Colon (tissue), 2 donors: ENCODE data around the gene LZTS2.

Experiments
- FAIRE-seq: peaks from 2 replicates; lab custom pipeline; 2012; peaks lifted over from hg19 to GRCh38; lab: Jason Lieb, UNC
- donor health status: control.
- donor health status: control.

The LZTS2 gene

GRCh38 chr10:101014966-101015581 lies 15.5 kb downstream of the LZTS2 start:
- no peak for FAIRE-seq

- no peak for FAIRE-seq
Measured at GRCh38 chr10:101015582-101015973, 16.0 kb downstream of the LZTS2 start.

DNA sequence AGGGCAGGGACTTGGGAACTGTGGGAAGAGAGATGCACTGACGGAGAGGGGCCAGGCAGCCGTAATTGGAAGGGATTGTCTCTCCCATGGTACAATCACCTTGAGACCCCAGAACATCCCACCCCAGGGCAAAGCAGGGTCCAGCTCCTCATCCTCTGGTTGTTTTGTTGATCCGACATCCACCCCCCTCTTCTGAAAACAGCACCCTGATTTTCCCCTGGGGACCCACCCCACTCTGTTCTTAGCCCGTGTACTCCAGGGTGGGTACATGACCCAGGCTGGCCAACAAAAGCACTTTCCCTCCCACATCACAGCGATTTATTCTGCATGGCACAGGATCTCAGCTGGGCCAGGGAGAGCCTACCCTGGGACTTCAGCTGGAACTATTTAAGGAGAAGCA lies 17.2 kb downstream of the LZTS2 start:
- FAIRE-seq: no peak

GRCh38 chr10:101018118-101018599 lies 18.6 kb downstream of the LZTS2 start:
- no peak for FAIRE-seq

- FAIRE-seq: no peak
Measured at GRCh38 chr10:101018600-101019439, 19.2 kb downstream of the LZTS2 start.

GRCh38 chr10:101019440-101019703 lies 19.8 kb downstream of the LZTS2 start:
- FAIRE-seq: no peak

DNA sequence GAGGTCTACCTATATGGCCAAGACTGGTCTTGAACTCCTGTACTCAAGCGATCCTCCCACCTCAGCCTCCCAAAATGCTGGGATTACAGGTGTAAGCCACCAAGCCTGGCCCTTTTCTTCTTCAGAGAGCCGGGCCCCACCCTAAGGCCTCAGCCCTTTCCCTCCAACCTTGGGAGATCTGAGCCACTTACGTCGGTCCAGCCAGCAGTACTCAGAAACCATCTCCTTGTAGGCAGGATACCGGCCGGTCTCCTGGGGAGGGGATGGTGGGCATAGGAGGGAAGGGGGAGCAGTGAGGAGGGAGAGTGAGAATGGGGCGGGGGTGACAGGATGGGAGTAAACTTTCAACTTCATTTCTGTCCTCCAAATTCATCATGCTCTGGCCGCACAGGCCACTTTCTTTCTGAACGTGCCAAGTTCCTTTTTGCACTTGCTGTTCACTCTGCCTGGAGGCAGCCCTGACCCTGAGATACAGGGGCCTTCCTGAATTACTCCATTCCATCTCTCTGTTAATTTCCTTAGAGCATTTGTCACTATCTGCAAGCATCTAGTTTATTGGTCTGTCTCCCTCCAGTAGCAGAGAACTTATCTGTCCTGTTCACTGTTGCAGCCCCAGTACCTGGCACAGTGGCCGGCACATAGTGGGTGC lies 20.9 kb downstream of the LZTS2 start:
- no peak for FAIRE-seq

GRCh38 chr10:101021239-101021638 lies 21.6 kb downstream of the LZTS2 start:
- FAIRE-seq: no peak

DNA sequence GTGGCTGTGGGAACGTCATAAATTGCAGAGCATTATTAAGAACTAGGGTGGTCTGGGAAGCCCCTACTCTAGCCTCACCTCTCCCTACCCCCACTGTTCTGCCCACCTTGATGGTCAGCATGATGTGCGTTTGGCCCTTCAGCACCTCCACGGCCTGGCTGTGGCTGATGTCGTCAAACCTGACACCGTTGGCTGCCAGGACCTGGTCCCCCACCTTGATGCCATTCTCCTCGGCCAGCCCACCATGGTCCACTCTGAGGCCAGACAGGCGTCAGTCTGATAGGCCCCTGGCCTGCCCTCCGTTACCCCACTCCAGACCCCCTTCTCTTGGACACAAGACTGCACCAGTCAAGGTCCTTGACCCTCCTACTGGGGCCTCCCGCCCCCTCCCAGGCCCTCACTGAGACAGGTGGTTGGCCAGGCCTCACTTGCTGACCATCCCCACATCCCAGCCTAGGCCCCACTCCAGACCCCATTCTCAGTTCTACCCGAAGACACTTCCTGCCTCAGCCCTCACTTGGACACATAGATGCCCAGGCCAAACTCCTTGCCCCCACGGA lies 22.2 kb downstream of the LZTS2 start:
- no peak for FAIRE-seq

GRCh38 chr10:101022967-101023705 lies 23.5 kb downstream of the LZTS2 start:
- FAIRE-seq: no peak

DNA sequence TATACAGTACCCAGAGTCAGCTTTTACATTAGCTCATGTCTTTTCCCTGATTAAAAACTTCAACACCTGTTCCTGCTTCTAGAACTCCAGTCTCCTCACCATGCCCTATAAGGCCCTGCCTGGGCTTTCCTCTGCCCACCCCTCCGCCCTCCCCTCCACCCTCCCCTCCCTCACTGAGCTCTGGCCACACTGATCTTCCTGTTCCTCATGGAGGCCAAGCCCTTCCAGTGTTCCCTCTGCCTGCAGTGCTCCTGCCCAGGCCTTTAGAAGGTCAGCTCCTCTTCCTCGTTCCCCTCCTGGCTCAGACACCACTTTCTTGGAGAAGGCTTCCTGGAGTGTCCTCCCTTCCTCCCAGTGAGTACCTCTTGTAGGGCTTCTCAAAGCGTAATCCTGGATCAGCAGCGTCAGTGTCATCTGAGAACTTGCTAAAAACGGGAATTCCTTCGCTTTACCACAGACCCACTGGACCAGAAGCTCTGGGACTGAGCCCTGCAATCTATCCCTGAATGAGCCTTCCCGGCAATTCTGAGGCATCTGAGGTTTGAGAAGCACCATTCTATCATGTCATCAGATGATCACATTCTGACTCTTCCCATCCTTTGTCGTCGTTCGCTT lies 27.6 kb downstream of the LZTS2 start:
- FAIRE-seq: no peak

DNA sequence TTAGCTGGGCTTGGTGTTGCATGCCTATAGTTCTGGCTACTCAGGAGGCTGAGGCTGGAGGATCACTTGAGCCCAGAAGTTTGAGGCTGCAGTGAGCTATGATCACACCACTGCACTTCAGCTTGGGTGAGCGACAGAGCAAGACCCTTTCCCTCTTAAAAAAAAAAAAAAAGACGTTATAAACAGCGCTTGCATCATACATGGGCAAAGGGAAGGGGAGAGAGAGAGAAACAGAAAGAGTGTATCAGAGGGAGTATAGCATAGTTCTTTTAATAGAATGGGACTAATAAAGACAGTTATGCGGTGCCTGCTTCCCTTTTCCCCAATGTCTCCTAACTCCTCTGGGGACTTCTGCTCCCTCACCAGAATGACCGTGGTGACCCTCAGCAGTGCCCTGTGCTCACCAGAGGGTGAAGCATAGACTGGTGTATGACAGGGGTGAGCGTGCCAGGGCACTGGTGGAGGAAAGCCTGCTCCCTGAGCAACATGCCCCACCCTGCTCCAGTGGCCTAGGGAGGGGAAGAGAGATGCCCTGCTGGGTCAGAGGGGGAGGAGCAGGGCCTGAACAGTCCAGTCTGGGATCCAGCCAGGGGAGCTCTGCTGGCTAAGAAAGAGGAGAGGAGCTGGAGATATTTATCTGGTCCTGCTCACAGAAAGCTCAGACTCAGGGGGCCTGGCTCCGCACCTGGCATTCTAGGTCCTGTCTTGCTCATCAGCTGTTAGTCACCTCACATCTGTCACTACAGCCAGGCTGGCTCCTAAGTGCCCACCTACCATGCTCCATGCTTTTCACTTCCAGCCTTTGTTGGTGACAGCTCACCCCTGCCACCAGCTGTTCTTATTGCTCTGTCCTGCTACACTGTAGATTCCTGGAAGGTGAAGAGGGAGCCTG lies 29.1 kb downstream of the LZTS2 start:
- FAIRE-seq: no peak

GRCh38 chr10:101029520-101030295 lies 30.1 kb downstream of the LZTS2 start:
- FAIRE-seq: no peak

- no peak for FAIRE-seq
Measured at GRCh38 chr10:101030496-101031127, 31.0 kb downstream of the LZTS2 start.

- no peak for FAIRE-seq
Measured at GRCh38 chr10:101031128-101031795, 31.7 kb downstream of the LZTS2 start, which contains the start of the genes PDZD7 and SFXN3. PDZD7 (minus strand) TSS chr10:101031129; CDS start chr10:101030219, 910 bp downstream. SFXN3 (plus strand) TSS chr10:101031234; CDS start chr10:101034695, 3,461 bp downstream.

DNA sequence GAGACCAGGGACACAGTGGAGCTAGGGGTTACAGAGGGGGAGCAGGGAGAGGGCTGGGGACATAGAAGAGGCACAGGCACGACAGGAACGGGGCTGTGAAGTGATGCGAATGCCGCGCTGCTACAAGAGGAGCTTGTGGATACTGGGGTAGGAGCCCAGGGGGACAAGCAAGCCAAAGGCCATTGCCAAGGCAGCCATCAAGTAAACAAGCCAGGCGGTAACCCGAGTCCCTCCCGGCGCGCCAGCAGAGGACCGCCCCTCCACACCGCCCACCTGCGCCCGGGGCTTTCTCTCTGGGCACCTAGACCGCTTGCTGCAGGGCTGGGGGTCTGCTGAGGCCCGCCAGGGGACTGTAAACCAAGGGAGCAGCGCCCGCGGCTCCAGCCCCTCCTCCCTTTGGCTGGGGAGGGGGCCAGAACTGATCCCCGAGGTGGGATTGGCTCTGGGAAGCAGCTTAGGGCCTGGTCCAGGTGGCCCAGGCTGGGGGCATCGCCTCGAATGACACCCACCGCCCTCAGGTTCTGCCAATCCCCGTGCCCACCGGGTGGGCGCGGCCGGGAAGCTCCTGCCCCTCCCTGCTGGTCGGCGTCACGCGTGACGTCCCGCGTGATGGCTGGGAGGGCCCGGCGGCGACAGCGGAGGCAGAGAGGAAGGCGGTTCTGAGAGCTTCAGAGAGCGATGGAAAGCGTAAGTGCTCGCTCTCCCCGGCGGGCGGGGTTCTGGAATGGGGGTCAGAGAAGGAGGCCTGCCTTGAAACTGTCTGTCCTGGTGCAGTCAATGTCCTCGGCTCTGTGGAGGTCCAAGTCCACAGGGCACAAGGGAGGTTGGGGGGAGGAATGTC lies 32.4 kb downstream of the LZTS2 start:
- FAIRE-seq: no peak

GRCh38 chr10:101032637-101033224 lies 33.1 kb downstream of the LZTS2 start:
- FAIRE-seq: no peak
